Peyer's patch (tissue), 4 donors: Measurements from ENCODE around the gene GNMT.

Experiments used
- CTCF ChIP-seq, 6 experiments: fragments of 450-650 bp in 4 of 6; fragments of 200-600 bp in 2 of 6; sonication (generic) in 1 of 6; IDR thresholded peaks; one replicate each; pipeline ENCODE4 v1.5.1; 2017 to 2019; ENCODE audit warnings: antibody characterized with exemption in 6 of 6, mild to moderate bottlenecking in 3 of 6, moderate library complexity in 1 of 6
- POLR2A ChIP-seq, 2 donors: fragments of 450-650 bp; IDR thresholded peaks; one replicate each; pipeline ENCODE4 v1.5.1; 2017; ENCODE audit warnings: antibody characterized with exemption in 2 of 2, mild to moderate bottlenecking in 2 of 2, moderate library complexity in 2 of 2

- peak in 3 of 6 experiments; percentile 11 to 41 (median 22) for TF ChIP-seq CTCF (IDR thresholded peaks at IDR 0.05)
- no peak for TF ChIP-seq POLR2A (IDR thresholded peaks at IDR 0.05)
Observed at GRCh38 chr6:42963855-42964605, 3.5 kb downstream of the GNMT start.
